GM10248 (cell line): ENCODE measurements around the gene DDIAS.

Experiments used
- CTCF ChIA-PET: fragments of 300-600 bp; sonication (Branson Sonifier 250); formaldehyde crosslinking; extraction: SDS; loops from one replicate; lab custom pipeline; 2021; ENCODE audit warnings: antibody characterized with exemption; lab: Yijun Ruan, JAX
- POLR2A ChIA-PET: fragments of 350-650 bp; sonication (Branson Sonifier 250); formaldehyde crosslinking; extraction: SDS; loops from one replicate; lab custom pipeline; 2020; ENCODE audit warnings: antibody characterized with exemption; lab: Yijun Ruan, JAX
- DNase-seq: peaks from one replicate; pipeline ENCODE4 v3.0.0; 2012; ENCODE audit errors: extremely low spot score
- TF ChIP-seq, protein P1 (sequence below): IDR thresholded peaks from 2 replicates; pipeline ENCODE4 v1.5.1; 2012; ENCODE audit warnings: mild to moderate bottlenecking, low read depth; ENCODE audit errors: extremely low read depth, missing control alignments, control extremely low read depth

Gene DDIAS

DNA sequence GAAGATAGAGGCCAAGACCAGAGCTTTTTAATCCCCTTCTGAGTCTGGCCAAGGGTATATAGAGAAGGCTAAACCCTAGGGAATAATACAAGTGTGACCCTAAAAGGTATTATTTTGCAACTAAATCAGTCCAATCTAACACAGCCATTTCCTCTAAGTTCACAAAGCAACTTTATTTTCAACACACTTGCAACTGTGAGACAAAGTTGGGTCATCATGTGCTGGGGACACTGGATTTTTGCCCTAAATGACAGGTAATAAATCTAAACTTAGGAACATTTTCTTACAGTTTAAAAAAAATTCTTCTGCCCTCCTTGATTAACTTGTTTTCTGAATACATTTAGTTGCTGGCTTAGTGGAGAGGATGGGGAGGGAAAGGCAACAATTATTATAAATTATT, 78.3 kb downstream of the DDIAS start:
- POLR2A ChIA-PET = no interaction called here
- DNase-seq = no peak
- TF ChIP-seq, protein P1, sequence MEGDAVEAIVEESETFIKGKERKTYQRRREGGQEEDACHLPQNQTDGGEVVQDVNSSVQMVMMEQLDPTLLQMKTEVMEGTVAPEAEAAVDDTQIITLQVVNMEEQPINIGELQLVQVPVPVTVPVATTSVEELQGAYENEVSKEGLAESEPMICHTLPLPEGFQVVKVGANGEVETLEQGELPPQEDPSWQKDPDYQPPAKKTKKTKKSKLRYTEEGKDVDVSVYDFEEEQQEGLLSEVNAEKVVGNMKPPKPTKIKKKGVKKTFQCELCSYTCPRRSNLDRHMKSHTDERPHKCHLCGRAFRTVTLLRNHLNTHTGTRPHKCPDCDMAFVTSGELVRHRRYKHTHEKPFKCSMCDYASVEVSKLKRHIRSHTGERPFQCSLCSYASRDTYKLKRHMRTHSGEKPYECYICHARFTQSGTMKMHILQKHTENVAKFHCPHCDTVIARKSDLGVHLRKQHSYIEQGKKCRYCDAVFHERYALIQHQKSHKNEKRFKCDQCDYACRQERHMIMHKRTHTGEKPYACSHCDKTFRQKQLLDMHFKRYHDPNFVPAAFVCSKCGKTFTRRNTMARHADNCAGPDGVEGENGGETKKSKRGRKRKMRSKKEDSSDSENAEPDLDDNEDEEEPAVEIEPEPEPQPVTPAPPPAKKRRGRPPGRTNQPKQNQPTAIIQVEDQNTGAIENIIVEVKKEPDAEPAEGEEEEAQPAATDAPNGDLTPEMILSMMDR = no peak
- CTCF ChIA-PET = no interaction called here

DNA sequence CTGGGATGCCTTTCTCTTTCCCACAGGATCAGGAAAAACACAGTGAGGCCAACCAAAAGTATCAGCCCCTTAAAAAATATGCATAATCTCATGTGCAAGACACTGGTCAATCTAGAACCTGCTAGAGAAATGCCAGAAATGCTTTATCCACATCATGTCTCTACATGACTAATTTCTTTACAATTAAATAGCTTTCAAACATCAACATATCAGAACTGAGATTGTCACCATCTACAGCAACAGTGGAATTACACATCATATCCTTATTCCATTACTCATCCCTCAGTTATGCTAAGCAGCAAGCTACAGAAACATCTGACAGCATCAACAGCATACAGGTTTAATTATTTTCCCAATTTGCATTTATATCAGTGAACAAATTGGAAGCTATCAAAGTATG, 78.8 kb downstream of the DDIAS start:
- TF ChIP-seq, protein P1 = no peak
- CTCF ChIA-PET = interaction anchor here (0.7 to 1.3 kb wide), 2 partner anchors 15 to 230 kb away, joined by 3 to 4 read pairs; no protein-coding TSS in a partner anchor
- no peak for DNase-seq
- POLR2A ChIA-PET = no interaction called here

DNA sequence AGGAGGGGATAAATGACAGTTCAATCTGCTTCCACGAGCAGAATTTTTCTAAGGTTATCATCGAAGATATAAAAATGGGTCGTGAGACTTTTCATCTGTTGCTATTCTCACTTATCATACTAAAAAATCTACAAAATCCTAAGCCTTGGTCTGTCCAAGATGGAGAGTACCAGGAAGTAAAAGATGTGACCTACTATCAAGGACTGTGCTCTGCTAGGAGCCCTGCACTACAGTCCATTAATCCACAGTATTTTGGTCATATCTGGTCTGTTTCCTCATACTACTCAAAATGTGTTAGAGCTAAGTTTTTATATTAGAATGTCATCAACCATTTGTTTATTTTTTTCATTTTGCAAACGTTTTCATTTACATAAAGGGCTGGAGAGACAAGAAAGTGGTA, 79.4 kb downstream of the DDIAS start:
- DNase-seq = no peak
- ChIA-PET CTCF (interaction anchor here (0.7 to 1.3 kb wide), 2 partner anchors 14 to 230 kb away, joined by 3 to 4 read pairs; no protein-coding TSS in a partner anchor), POLR2A (no interaction called here)
- TF ChIP-seq, protein P1 = no peak

DNA sequence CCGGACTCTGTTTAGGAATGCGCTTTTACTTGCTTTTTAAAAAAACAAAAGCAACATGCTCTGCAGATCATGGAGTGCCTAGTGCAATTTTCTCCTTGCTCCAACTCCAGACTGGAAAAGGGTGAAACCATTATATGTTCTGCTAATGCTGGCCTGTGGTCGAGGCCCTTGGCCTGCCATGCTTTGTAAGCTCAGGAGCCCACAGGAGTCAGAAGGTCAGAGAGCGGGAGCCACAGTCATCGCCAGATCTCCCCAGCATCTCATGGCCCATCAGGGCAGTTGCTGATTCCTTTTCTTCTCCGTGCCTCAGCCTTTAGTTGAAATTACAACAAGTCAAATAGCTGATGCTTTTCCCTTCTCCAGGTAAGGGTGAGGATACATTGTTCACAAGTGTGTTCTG, 80.3 kb downstream of the DDIAS start:
- no peak for DNase-seq
- ChIA-PET CTCF (interaction anchor here (0.8 kb wide), 1 partner anchor 40 kb away, joined by 3 read pairs; no protein-coding TSS in a partner anchor), POLR2A (no interaction called here)
- TF ChIP-seq, protein P1 = no peak
